CD4-positive, alpha-beta memory T cell (primary cell): ENCODE measurements around the gene CHCHD6. TPM values are rescaled to one million over a fixed set of nuclear protein-coding genes. Genes with fewer than 3 reads are reported as not detected.

Experiments
- CTCF ChIA-PET: fragments of 350-600 bp; sonication (Branson Sonifier 250); formaldehyde crosslinking; loops from one replicate; lab custom pipeline; 2021; ENCODE audit warnings: inconsistent platforms; ENCODE audit not compliant: partially characterized antibody; lab: Charles Lee
- POLR2A ChIA-PET: fragments of 350-600 bp; sonication (Branson Sonifier 250); formaldehyde crosslinking; loops from one replicate; lab custom pipeline; 2021; ENCODE audit not compliant: partially characterized antibody; lab: Charles Lee
- DNase-seq, 5 donors: peaks; one replicate each; pipeline versions ENCODE4 v3.0.0 to v3.0.0-alpha.2; 2020 to 2022; ENCODE audit warnings: mixed read lengths in 1 of 5
- H3K27ac ChIP-seq: one replicate; pipeline ENCODE4 v1.7.0; 2013; ENCODE audit warnings: low read depth, low read length
- H3K27me3 ChIP-seq: 2 replicates; pipeline ENCODE4 v1.7.0; 2013; ENCODE audit warnings: mild to moderate bottlenecking, low read length, moderate library complexity; ENCODE audit not compliant: insufficient read depth
- H3K36me3 ChIP-seq: 2 replicates; pipeline ENCODE4 v1.7.0; 2013; ENCODE audit warnings: mild to moderate bottlenecking, low read length, moderate library complexity; ENCODE audit not compliant: insufficient read depth
- H3K4me1 ChIP-seq: 2 replicates; pipeline ENCODE4 v1.7.0; 2013; ENCODE audit warnings: mild to moderate bottlenecking, low read length, moderate library complexity; ENCODE audit not compliant: insufficient read depth
- H3K4me3 ChIP-seq, 2 donors: one replicate each; pipeline ENCODE4 v1.7.0; 2013; ENCODE audit warnings: low read length in 2 of 2, mild to moderate bottlenecking in 1 of 2
- H3K9me3 ChIP-seq, 2 donors: one replicate each; pipeline ENCODE4 v1.7.0; 2013; ENCODE audit warnings: low read length in 2 of 2, control low read depth in 1 of 2; ENCODE audit not compliant: control insufficient read depth in 1 of 2
- H3K27ac Mint-ChIP-seq, 7 donors: one replicate each; pipeline ENCODE4 v1.8.0; 2020 to 2021; ENCODE audit warnings: mixed read lengths in 7 of 7, mild to moderate bottlenecking in 6 of 7, inconsistent platforms in 3 of 7, moderate library complexity in 3 of 7
- H3K27me3 Mint-ChIP-seq, 2 donors: one replicate each; pipeline ENCODE4 v1.8.0; 2020 to 2021; ENCODE audit warnings: mixed read lengths in 2 of 2
- H3K36me3 Mint-ChIP-seq, 2 donors: one replicate each; pipeline ENCODE4 v1.8.0; 2020 to 2021; ENCODE audit warnings: mixed read lengths in 2 of 2, inconsistent platforms in 1 of 2, mild to moderate bottlenecking in 1 of 2
- H3K4me1 Mint-ChIP-seq, 4 donors: one replicate each; pipeline ENCODE4 v1.8.0; 2020 to 2021; ENCODE audit warnings: mixed read lengths in 4 of 4, mild to moderate bottlenecking in 1 of 4
- H3K4me3 Mint-ChIP-seq, 8 donors: one replicate each; pipeline ENCODE4 v1.8.0; 2020 to 2021; ENCODE audit warnings: mixed read lengths in 8 of 8, mild to moderate bottlenecking in 7 of 8, moderate library complexity in 6 of 8, inconsistent platforms in 3 of 8
- H3K9me3 Mint-ChIP-seq, 8 donors: one replicate each; pipeline ENCODE4 v1.8.0; 2020 to 2021; ENCODE audit warnings: mixed read lengths in 8 of 8, mild to moderate bottlenecking in 5 of 8, inconsistent platforms in 3 of 8, moderate library complexity in 1 of 8
- intact Hi-C: fragments of 100-400 bp; cut with micrococcal nuclease; formaldehyde crosslinking; loops from one replicate; pipeline ENCODE4 v1.15.1; 2023
- polyA plus RNA-seq, 2 donors: library from polyadenylated mRNA; unstranded; fragments of 300-500 nt; fragmentation: Illumina TruSeq; gene quantifications; one replicate each; pipeline ENCODE4 v1.2.3, GENCODE V29; 2021
- total RNA-seq, 2 experiments: library from RNA; stranded (reverse); gene quantifications; one replicate each; pipeline ENCODE4 v1.2.3, GENCODE V29; 2021

Gene CHCHD6
- total and polyA plus RNA-seq, 4 experiments from 2014 or later: 7.3 to 12.3 (median 10.2) TPM

DNA sequence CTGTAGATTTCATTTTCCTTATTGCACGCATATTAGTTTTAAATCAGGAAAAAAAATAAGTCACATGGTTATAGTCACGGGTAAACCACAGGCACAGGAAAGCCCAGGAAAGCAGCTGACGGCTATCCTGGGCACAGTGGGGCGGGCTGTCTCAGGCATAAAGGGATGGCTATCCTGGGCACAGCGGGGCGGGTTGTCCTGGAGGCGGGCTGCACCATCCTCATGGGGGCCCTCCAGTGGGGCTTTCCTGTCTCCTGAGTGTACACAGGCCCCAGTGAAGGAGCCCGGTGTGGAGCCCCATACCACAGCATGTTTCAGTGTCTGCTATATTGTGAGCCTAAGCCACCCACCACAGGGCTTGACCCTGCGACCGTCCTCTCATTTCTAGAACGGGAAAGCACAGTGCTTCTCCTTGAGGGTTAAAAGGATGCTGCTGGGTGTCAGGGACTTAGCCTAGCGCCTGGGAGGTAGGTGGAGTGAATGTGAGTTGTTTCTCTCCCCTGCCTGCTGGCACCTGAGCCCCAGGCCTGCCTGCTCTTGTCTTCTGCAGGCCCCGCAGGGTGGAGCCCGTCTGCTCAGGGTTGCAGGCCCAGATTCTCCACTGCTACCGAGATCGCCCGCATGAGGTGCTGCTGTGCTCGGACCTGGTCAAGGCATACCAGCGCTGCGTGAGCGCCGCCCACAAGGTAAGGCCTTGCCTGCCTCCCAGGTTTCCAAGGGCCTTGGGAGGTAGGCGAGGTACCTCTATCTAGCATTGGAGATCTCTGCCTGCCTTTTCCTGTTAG is 253.0 kb downstream of the CHCHD6 start:
- no peak for DNase-seq
- Mint-ChIP-seq H3K4me1 (peaks cover 0 to 3% (median under 1%) of the 10 kb centered on the region in 4 donors), H3K27ac (no peak overlapping the region), H3K36me3 (peaks cover 0 to 3% of the 10 kb centered on the region in 2 donors), H3K9me3 (no peaks in the 10 kb centered on the region), H3K27me3 (no peaks in the 10 kb centered on the region), H3K4me3 (no peak overlapping the region)
- intact Hi-C loops: no loop called here
- Histone ChIP-seq H3K27ac (no peak overlapping the region), H3K4me1 (no peaks in the 10 kb centered on the region), H3K36me3 (no peaks in the 10 kb centered on the region), H3K27me3 (no peaks in the 10 kb centered on the region), H3K4me3 (no peak overlapping the region), H3K9me3 (no peaks in the 10 kb centered on the region)
- CTCF ChIA-PET: no interaction called here
- POLR2A ChIA-PET: no interaction called here

DNA sequence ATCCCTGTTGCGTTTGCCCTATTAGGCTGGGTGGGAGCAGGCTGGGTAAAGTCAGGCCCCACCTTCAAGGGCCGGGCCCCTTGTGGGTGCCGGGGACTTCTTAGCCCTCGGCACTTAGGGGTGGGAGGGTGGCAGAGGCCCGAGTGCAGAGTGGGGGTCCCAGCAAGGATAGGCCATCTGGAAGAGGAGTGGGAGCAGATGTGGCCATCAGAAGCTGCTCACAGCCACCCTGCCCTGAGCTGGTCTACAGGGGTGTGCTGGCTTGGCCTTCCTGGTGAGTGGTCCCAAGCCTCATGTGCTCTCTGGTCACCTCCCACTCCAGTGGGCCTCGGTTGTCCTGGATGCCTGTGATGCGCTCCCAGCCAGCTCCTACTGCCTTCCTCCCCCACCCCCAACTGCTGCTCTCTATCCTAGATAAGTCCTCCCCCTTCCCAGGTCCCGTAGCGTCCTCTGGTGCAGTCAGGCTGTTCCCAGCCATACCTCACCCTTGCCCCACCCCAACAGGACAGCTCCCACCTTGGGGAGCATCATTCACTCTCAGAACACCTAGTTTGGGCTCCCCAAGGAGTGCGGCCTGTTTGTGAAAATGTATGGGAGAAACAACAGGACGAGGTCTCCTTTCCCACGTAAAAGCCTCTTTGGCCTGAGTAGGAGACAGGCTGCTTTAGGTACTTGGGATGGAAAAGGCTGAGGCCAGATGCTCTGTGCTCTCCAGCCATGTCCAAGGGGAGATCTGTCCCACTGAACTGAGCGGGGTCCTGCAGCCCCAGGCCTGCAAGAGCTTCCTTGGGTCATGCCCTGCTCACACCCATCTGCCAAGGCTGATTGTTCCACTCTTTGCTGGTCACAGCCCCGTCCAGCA is 254.0 kb downstream of the CHCHD6 start:
- no peak for DNase-seq
- ChIA-PET POLR2A (no interaction called here), CTCF (no interaction called here)
- Mint-ChIP-seq H3K27ac (no peak overlapping the region), H3K4me3 (no peak overlapping the region), H3K36me3 (peaks cover 0 to 3% of the 10 kb centered on the region in 2 donors), H3K27me3 (no peaks in the 10 kb centered on the region), H3K9me3 (no peaks in the 10 kb centered on the region), H3K4me1 (peaks cover 0 to 3% (median under 1%) of the 10 kb centered on the region in 4 donors)
- no peak overlapping the region for H3K27ac ChIP-seq
- no peaks in the 10 kb centered on the region for H3K9me3 ChIP-seq
- H3K36me3 ChIP-seq: no peaks in the 10 kb centered on the region
- intact Hi-C loops: no loop called here
- H3K4me3 ChIP-seq: no peak overlapping the region
- H3K4me1 ChIP-seq: no peaks in the 10 kb centered on the region
- no peaks in the 10 kb centered on the region for H3K27me3 ChIP-seq

DNA sequence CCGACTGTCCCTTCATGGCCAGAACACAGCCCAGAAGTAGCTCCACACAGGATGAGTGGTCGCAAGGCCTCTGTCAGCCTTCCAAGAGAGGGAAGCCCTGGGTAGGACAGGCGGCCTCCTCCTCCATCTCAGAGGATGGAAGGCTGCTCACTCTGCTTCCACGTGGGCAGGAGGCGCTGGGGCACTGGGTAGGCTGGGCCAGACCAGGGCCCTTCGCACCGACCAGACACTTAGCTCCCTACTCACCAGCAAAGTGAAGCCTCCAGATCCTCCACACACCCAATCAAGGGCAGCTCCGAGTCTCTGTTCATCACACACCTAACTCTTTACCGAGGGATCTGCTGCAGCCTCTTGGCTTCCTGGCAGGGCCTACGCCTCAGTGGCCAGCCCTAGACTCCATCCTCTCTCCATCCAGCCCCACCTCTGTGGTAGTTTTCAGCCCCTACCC is 254.6 kb downstream of the CHCHD6 start:
- H3K9me3 ChIP-seq: no peaks in the 10 kb centered on the region

DNA sequence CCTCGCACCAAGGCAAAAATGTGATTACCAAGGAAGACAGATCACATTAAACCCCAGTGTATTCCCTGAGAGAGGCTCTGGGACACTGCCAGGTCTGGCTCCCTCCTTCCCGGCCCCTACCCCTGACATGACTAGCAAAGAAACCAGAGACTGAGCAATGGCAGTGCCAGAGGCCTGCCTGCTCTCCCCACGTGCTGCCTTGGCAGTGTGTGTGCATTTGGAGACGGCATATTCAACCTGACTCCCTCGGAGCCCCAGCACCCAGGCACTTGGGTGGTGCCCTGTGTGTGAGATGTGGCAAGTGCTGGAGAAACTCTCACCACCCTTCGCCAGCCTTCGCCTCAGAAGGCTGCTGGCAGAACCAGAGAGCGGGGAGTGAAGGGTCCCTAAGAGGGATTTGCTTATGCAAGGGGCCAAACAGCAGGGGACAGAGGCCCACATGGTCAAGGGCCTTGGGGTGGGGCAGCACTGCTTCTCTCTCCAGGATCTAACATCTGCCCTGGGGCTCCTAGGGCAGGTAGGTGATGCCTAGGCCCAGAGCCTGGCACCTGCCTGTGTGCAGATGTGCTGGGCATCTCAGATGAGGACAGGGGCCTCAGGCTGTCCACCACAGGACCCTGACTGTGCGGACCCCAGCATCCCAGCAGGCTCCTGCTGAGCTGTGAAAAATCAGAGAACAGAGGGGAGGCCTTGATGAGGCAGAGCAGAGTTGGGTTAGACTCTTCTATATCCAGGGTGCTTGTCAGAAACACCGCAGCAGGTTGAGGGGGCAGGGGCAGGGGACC is 255.3 kb downstream of the CHCHD6 start:
- ChIA-PET CTCF (no interaction called here), POLR2A (no interaction called here)
- Histone ChIP-seq H3K27me3 (no peaks in the 10 kb centered on the region), H3K4me1 (no peaks in the 10 kb centered on the region), H3K27ac (no peak overlapping the region), H3K4me3 (no peak overlapping the region), H3K9me3 (no peaks in the 10 kb centered on the region), H3K36me3 (no peaks in the 10 kb centered on the region)
- Mint-ChIP-seq H3K27ac (no peak overlapping the region), H3K27me3 (no peaks in the 10 kb centered on the region), H3K4me1 (peaks cover 0 to 3% (median under 1%) of the 10 kb centered on the region in 4 donors), H3K4me3 (no peak overlapping the region), H3K36me3 (peaks cover 0 to 3% of the 10 kb centered on the region in 2 donors), H3K9me3 (no peaks in the 10 kb centered on the region)
- intact Hi-C loops: no loop called here
- DNase-seq: no peak

More for the DNA sequence above, 254.6 kb downstream of the CHCHD6 start:
- Mint-ChIP-seq H3K27me3 (no peaks in the 10 kb centered on the region), H3K27ac (no peak overlapping the region), H3K4me3 (no peak overlapping the region), H3K9me3 (no peaks in the 10 kb centered on the region), H3K36me3 (peaks cover 0 to 3% of the 10 kb centered on the region in 2 donors), H3K4me1 (peaks cover 0 to 3% (median under 1%) of the 10 kb centered on the region in 4 donors)
- H3K27ac ChIP-seq: no peak overlapping the region
- H3K27me3 ChIP-seq: no peaks in the 10 kb centered on the region
- POLR2A ChIA-PET: no interaction called here
- no peak for DNase-seq
- H3K36me3 ChIP-seq: no peaks in the 10 kb centered on the region
- H3K4me3 ChIP-seq: no peak overlapping the region
- CTCF ChIA-PET: no interaction called here
- intact Hi-C loops: no loop called here
- H3K4me1 ChIP-seq: no peaks in the 10 kb centered on the region

DNA sequence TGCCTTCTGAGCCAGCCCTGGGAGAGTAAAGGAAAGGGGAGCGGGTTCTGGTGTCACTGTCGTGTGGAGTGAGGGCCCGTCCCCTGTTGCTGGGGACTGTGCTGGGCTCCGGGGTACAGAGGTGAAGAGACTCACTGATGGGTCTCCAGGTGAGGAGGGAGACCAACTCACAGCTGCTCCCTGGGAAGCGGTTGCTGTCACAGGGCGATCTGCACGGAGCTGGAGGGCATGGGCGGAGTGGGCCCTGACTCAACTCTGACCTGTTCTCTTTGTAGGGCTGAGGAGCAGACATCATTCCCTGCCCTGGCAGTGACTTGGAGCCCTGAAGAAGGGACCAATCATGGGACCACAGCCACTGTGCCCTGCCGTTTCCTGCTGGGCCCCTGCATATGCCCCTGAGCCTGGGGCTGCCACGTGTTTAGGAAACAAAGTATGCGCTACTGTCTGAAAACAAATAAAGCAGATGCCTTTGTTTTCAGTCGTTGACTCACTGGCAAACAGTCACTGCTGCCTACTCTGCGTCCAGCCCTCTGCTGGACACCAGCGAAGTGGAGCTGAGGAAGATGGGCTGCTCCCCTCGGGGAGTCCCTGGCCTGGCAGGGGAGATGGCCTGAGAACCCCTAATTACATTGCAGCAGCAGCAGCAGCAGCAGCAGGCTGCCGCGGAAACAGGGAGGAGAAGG is 256.0 kb downstream of the CHCHD6 start:
- H3K4me1 Mint-ChIP-seq: peaks cover 0 to 7% (median under 1%) of the 10 kb centered on the region in 4 donors
- no peak overlapping the region for H3K27ac ChIP-seq
- H3K27me3 ChIP-seq: no peaks in the 10 kb centered on the region
- no peak overlapping the region for H3K4me3 ChIP-seq
- no peak for DNase-seq
- no peaks in the 10 kb centered on the region for H3K9me3 ChIP-seq
- no peak overlapping the region for H3K4me3 Mint-ChIP-seq
- H3K4me1 ChIP-seq: no peaks in the 10 kb centered on the region
- CTCF ChIA-PET: no interaction called here
- no peak overlapping the region for H3K27ac Mint-ChIP-seq
- intact Hi-C loops: no loop called here
- no peaks in the 10 kb centered on the region for H3K9me3 Mint-ChIP-seq
- H3K36me3 Mint-ChIP-seq: peaks cover 0 to 3% of the 10 kb centered on the region in 2 donors
- POLR2A ChIA-PET: no interaction called here
- peaks cover 0 to 1% of the 10 kb centered on the region in 2 donors for H3K27me3 Mint-ChIP-seq
- H3K36me3 ChIP-seq: no peaks in the 10 kb centered on the region

DNA sequence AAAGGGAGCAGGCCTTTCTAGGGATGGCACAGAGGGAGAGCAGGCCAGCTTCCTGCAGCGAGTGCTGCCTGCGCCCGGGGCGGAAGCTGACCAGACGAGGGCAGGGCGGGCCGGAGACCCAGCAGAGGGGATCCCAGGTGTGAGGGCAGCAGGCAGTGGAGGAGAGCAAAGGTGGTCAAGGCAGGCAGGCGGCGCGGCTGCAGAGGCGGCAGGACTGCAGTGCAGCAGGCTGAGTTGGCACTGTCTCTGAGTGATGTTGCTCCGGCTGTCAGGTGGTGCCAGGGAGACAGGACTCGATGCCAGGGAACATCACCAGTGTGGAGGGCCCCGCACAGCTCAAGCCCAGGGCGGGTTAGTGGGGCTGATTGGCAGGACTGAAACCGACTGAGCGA is 256.6 kb downstream of the CHCHD6 start:
- DNase-seq: no peak
- Mint-ChIP-seq H3K27ac (no peak overlapping the region), H3K4me1 (peaks cover 0 to 7% (median under 1%) of the 10 kb centered on the region in 4 donors), H3K9me3 (no peaks in the 10 kb centered on the region), H3K4me3 (no peak overlapping the region), H3K36me3 (peaks cover 0 to 3% of the 10 kb centered on the region in 2 donors), H3K27me3 (peaks cover 0 to 1% of the 10 kb centered on the region in 2 donors)
- ChIA-PET POLR2A (no interaction called here), CTCF (no interaction called here)
- intact Hi-C loops: no loop called here
- Histone ChIP-seq H3K27ac (no peak overlapping the region), H3K9me3 (no peaks in the 10 kb centered on the region), H3K36me3 (no peaks in the 10 kb centered on the region), H3K4me1 (no peaks in the 10 kb centered on the region), H3K4me3 (no peak overlapping the region), H3K27me3 (no peaks in the 10 kb centered on the region)
